Prostate gland (tissue), 2 donors: ENCODE measurements around the gene IZUMO4.

Source experiments
- POLR2A ChIP-seq: fragments of 450-650 bp; IDR thresholded peaks from one replicate; pipeline ENCODE4 v1.6.1; 2016; ENCODE audit warnings: antibody characterized with exemption, mild to moderate bottlenecking
- POLR2AphosphoS5 ChIP-seq: sonication (generic); formaldehyde crosslinking; IDR thresholded peaks from one replicate; pipeline ENCODE4 v1.6.1; 2017; ENCODE audit warnings: antibody characterized with exemption
- TF ChIP-seq, protein P1 (sequence below), 4 experiments: fragments of 200-600 bp in 2 of 4; fragments of 450-650 bp in 2 of 4; sonication (generic) in 2 of 4; IDR thresholded peaks; 1 replicate in 3 of 4; 2 replicates in 1 of 4; pipeline ENCODE4 v1.5.1; 2016 to 2019; ENCODE audit warnings: antibody characterized with exemption in 4 of 4, mild to moderate bottlenecking in 2 of 4, moderate library complexity in 2 of 4

DNA sequence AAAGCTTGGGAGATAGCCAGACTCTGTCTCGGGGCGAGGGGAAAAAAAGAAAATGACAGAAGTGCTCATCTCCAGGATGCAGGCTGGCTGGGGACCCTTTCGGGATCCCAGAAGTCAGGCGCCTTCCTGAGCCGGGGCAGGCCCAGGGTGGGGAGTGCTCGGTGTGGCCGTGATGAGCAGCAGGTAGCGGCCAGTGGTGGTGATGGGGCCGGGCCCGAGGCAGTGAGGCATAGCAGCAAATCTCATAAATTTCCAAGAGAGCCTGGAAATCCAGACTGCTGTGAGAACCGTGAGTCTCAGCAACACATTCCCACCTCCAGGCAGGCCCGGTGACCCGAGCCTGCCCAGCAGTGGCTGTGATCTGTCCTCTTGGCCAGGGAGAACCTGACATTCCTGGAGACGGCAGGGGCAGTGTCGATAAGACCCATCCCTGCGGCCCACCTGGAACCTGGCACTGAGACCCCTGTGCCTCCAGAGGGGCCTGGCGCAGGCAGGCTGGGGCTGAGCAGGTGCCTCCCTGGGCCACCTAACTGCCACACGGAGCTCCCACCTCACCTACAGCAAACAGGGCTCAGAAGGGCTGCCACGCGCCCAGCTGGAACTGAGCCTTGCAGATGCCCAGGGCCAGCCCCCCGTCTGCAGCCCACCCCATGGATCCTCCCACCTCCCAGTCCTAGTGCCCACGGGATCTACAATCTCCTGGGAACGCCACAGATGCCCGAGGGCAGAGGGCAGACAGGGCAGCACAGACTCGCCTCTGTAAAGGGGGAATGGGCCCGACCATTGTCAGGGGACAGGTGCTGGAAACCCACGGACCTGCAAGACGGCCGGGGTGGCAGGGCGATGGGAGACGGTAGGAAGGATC is 23.4 kb downstream of the IZUMO4 start:
- TF ChIP-seq, protein P1, sequence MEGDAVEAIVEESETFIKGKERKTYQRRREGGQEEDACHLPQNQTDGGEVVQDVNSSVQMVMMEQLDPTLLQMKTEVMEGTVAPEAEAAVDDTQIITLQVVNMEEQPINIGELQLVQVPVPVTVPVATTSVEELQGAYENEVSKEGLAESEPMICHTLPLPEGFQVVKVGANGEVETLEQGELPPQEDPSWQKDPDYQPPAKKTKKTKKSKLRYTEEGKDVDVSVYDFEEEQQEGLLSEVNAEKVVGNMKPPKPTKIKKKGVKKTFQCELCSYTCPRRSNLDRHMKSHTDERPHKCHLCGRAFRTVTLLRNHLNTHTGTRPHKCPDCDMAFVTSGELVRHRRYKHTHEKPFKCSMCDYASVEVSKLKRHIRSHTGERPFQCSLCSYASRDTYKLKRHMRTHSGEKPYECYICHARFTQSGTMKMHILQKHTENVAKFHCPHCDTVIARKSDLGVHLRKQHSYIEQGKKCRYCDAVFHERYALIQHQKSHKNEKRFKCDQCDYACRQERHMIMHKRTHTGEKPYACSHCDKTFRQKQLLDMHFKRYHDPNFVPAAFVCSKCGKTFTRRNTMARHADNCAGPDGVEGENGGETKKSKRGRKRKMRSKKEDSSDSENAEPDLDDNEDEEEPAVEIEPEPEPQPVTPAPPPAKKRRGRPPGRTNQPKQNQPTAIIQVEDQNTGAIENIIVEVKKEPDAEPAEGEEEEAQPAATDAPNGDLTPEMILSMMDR (IDR thresholded peaks at IDR 0.05), result no peak
- no peak for TF ChIP-seq POLR2A
- no peak for TF ChIP-seq POLR2AphosphoS5
